ENCODE results near the gene CEP41.
"Not testable (repeated sequence)": the region's sequence is repeated elsewhere in the genome, so short reads cannot be mapped to it uniquely, and the experiment has no call there.

Gene CEP41

DNA sequence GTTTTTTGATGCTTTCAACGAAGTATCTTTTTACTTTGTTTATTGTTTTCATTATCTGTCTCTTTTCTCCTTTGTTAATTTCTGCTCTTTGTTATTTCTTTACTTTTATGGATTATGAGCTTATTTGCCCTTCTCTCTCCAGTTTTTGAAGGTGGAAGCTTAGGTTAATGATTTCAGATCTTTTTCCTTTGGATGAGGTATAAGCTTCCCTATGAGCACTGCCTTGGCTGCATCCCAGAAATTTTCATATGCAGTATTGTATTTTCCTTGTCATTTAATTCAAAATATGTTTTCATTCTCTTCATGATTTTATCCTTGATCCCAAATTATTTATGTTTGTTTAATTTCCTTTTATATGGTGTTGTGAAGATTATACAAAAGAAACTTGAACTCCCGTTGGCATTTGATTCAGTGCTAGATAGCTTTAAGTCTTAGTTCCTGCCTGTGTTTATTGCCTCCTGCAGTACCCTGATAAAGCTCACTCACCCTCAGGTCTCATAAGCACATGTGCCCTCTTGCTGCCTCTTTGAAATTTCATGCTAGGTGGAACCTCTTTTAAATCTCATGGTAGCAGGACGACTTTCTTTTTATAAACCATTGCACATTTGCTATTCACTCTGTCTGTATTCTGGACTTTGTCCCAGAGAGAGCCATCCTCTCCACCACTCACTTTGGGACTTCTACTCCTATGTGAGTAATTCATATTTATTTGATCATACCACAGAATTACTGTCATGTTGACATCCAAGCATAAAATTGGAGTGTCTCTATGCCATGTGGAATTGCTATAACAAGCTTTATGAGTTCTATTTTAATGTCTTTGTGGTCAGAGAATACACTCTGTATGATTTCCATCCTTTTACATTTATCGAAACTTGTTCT is 23.0 kb upstream of the CEP41 start:
- FAIRE-seq (no peak), DNase-seq (ENCODE audit: insufficient read length, low spot score) (no peak)
- TF ChIP-seq, protein P1, sequence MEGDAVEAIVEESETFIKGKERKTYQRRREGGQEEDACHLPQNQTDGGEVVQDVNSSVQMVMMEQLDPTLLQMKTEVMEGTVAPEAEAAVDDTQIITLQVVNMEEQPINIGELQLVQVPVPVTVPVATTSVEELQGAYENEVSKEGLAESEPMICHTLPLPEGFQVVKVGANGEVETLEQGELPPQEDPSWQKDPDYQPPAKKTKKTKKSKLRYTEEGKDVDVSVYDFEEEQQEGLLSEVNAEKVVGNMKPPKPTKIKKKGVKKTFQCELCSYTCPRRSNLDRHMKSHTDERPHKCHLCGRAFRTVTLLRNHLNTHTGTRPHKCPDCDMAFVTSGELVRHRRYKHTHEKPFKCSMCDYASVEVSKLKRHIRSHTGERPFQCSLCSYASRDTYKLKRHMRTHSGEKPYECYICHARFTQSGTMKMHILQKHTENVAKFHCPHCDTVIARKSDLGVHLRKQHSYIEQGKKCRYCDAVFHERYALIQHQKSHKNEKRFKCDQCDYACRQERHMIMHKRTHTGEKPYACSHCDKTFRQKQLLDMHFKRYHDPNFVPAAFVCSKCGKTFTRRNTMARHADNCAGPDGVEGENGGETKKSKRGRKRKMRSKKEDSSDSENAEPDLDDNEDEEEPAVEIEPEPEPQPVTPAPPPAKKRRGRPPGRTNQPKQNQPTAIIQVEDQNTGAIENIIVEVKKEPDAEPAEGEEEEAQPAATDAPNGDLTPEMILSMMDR (IDR thresholded peaks at IDR 0.05; ENCODE audit: insufficient read depth, missing control alignments), result no peak

DNA sequence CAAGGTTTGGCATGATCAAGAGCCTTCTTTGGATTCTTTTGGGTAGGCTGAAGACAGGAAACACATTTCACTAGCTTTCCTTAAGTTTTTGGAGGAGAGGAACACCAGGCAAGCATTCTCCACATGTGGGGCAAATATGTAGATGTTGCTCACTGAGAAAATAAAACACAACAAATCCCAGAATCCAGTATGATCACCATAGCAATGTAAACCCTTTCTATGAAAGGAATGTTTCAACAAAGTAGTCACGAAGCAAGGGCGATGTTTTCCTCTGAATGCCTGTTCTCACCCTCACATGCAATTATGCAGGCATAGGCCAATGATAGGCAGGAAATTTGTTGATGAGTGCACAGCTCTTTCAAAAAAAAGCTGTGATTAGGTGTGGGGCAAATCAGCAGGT is 20.5 kb upstream of the CEP41 start:
- TF ChIP-seq, protein P1 (IDR thresholded peaks at IDR 0.05; ENCODE audit: insufficient read depth, missing control alignments), result no peak
- FAIRE-seq (no peak), DNase-seq (ENCODE audit: insufficient read length, low spot score) (no peak)

DNA sequence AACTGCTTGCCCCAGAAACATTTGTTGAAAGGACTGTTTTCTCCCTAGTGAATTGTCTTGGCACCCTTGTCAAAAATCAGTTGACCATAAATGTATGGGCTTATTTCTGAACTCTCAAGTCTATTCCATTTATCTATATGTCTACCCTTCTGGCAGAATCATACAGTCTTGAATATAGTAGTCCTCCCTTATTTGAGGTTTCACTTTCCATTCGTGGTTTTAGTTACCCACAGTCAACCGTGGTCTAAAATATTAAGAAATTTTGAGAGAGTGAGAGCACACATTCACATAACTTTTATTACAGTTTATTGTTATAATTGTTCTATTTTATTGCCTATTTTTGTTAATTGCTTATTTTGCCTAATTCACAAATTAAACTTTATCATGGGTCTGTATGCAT is 17.4 kb upstream of the CEP41 start:
- no peak for FAIRE-seq
- no peak for DNase-seq (ENCODE audit: insufficient read length, low spot score)
- TF ChIP-seq, protein P1 (IDR thresholded peaks at IDR 0.05; ENCODE audit: insufficient read depth, missing control alignments), result no peak

DNA sequence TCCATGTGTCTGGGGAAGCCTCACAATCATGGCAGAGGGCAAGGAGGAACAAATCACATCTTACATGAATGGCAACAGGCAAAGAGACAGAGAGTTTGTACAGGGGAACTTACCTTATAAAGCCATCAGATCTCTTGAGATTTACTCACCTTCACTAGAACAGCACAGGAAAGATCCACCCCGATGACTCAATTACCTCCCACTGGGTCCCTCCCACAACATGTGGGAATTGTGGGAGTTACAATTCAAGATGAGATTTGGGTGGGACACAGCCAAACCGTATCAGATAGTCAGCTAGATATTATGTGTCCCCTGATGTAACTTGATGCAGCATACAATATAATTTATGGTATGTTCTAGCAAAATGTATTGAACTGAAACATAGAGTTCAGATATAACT is 14.1 kb upstream of the CEP41 start:
- no peak for DNase-seq (ENCODE audit: insufficient read length, low spot score)

DNA sequence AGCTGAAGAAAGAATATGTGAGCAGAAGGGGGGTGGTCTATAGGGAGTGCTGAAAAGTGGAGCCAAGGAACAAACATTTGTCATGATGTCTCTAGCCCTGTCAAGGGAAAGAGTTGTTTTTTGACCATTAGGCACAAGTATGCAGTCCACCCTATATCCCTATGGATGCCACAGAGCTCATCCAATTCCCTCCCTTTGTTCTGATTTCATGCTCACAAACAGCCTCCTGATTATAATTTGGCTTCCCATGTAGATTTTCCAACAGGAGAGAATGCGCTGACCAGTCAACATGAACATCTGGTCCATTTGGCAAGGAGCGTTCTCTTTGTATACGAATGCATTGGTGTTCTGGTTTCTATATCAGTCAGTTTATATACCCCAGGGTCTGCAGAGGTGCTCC is 12.1 kb upstream of the CEP41 start:
- no peak for DNase-seq (ENCODE audit: insufficient read length, low spot score)
- FAIRE-seq, result no peak
- TF ChIP-seq, protein P1 (IDR thresholded peaks at IDR 0.05; ENCODE audit: insufficient read depth, missing control alignments), result no peak

More for the DNA sequence above, 14.1 kb upstream of the CEP41 start:
- TF ChIP-seq, protein P1 (IDR thresholded peaks at IDR 0.05; ENCODE audit: insufficient read depth, missing control alignments), result no peak
- FAIRE-seq, result no peak

DNA sequence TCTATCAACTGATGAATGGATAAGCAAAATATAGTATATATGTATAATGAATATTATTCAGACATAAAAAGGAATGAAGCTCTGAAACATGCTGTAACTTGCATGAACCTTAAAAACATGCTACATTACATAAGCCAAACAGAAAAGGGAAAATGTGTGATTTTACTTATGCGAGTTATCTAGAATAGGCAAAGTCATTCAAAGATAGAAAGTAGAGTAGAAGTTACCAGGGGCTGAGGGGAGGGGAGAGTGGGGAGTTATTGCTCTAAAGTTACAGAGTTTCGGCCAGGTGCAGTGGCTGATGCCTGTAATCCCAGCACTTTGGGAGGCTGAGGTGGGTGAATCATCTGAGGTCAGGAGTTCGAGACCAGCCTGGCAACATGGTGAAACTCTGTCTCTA is 10.5 kb upstream of the CEP41 start:
- FAIRE-seq; DNase-seq (ENCODE audit: insufficient read length, low spot score): not testable (repeated sequence)

DNA sequence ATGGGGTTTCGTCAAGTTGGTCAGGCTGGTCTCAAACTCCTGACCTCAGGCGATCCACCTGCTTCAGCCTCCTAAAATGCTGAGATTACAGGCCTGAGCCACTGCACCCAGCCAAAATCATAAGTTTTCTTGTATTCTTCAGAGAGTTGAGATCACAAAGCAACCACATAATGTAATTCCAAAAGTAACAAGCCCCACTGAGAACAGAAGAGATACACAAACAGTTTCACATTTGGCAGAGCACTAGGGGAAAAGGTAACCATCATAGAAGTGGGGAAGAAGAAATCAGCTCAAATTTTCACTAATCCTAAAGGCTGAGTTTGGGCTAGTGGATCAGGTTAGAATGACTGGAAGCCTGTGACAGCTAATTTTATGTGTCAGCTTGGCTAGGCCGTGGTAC is 5.4 kb upstream of the CEP41 start:
- no peak for FAIRE-seq

More for the DNA sequence above, 5.4 kb upstream of the CEP41 start:
- DNase-seq (ENCODE audit: insufficient read length, low spot score), result no peak
- TF ChIP-seq, protein P1 (IDR thresholded peaks at IDR 0.05; ENCODE audit: insufficient read depth, missing control alignments), result no peak
